DND-41 (cell line): Measurements from ENCODE around the gene PNPLA8.

Experiments
- ATAC-seq: fragments of 200-7000 bp; cut with Tn5 transposase; 3 replicates; pipeline ENCODE4 v1.9.1; 2021; ENCODE audit warnings: low read depth; ENCODE audit not compliant: insufficient read depth
- DNase-seq: peaks from one replicate; pipeline ENCODE4 v3.0.0-alpha.2; 2020
- H2AFZ ChIP-seq: 2 replicates; pipeline ENCODE4 v1.6.0; 2012; ENCODE audit warnings: low read depth, low read length
- H3K27ac ChIP-seq: 2 replicates; pipeline ENCODE4 v1.5.1; 2012; ENCODE audit warnings: low read length, inconsistent platforms
- H3K27me3 ChIP-seq: fragments of 200-600 bp; sonication (generic); 2 replicates; pipeline ENCODE4 v1.6.0; 2012; ENCODE audit warnings: low read length, mild to moderate bottlenecking, inconsistent platforms; ENCODE audit not compliant: insufficient read depth, poor library complexity
- H3K36me3 ChIP-seq: 2 replicates; pipeline ENCODE4 v1.5.1; 2012; ENCODE audit warnings: low read length, inconsistent platforms; ENCODE audit not compliant: insufficient read depth
- H3K4me1 ChIP-seq: 2 replicates; pipeline ENCODE4 v1.5.1; 2012; ENCODE audit warnings: mild to moderate bottlenecking, low read length; ENCODE audit not compliant: insufficient read depth
- H3K4me2 ChIP-seq: 2 replicates; pipeline ENCODE4 v1.6.0; 2012; ENCODE audit warnings: mild to moderate bottlenecking, moderate library complexity, low read length, inconsistent platforms; ENCODE audit not compliant: insufficient read depth
- H3K4me3 ChIP-seq, 2 experiments: fragments of 200-600 bp in 1 of 2; shearing (Covaris generic) in 1 of 2; 2 replicates each; pipeline ENCODE4 v1.5.1; 2012 to 2016; ENCODE audit warnings: inconsistent platforms in 2 of 2, low read length in 2 of 2, mild to moderate bottlenecking in 2 of 2, low read depth in 1 of 2, moderate library complexity in 1 of 2
- H3K79me2 ChIP-seq: 2 replicates; pipeline ENCODE4 v1.6.0; 2012; ENCODE audit warnings: low read length, inconsistent platforms; ENCODE audit not compliant: insufficient read depth
- H3K9ac ChIP-seq: 2 replicates; pipeline ENCODE4 v1.6.0; 2012; ENCODE audit warnings: low read depth, mild to moderate bottlenecking, inconsistent platforms, low read length, moderate library complexity
- H3K9me3 ChIP-seq: 2 replicates; pipeline ENCODE4 v1.5.1; 2012; ENCODE audit warnings: low read length, moderate library complexity, mild to moderate bottlenecking, inconsistent platforms; ENCODE audit not compliant: insufficient read depth, severe bottlenecking
- H4K20me1 ChIP-seq: 2 replicates; pipeline ENCODE4 v1.6.0; 2012; ENCODE audit warnings: low read length; ENCODE audit not compliant: insufficient read depth
- CTCF ChIP-seq: IDR thresholded peaks from 2 replicates; pipeline ENCODE4 v1.5.1; 2012; ENCODE audit warnings: borderline replicate concordance, low read length, moderate library complexity, mild to moderate bottlenecking; ENCODE audit not compliant: poor library complexity, severe bottlenecking; ENCODE audit errors: extremely low read depth
- EZH2 ChIP-seq: IDR thresholded peaks from 3 replicates; pipeline ENCODE4 v1.6.1; 2012; ENCODE audit warnings: borderline replicate concordance, low read depth, mild to moderate bottlenecking, moderate library complexity, low read length, inconsistent platforms; ENCODE audit not compliant: severe bottlenecking

PNPLA8 gene

GRCh38 chr7:108522780-108523179 lies 3.2 kb downstream of the PNPLA8 start:
- H3K4me2 ChIP-seq, result peak overlapping the region; percentile 94
- DNase-seq (no peak), ATAC-seq (no peak)
- TF ChIP-seq CTCF (no peak), EZH2 (no peak)
- H2AFZ ChIP-seq, result no peak overlapping the region
- peaks cover 70% of the 10 kb centered on the region for H3K79me2 ChIP-seq
- peaks cover 43% of the 10 kb centered on the region for H3K4me1 ChIP-seq
- no peak overlapping the region for H3K9ac ChIP-seq
- peaks cover 11% of the 10 kb centered on the region for H3K36me3 ChIP-seq
- no peak overlapping the region for H3K27ac ChIP-seq
- no peaks in the 10 kb centered on the region for H3K9me3 ChIP-seq
- no peaks in the 10 kb centered on the region for H4K20me1 ChIP-seq
- H3K27me3 ChIP-seq, result no peaks in the 10 kb centered on the region
- H3K4me3 ChIP-seq, result no peak overlapping the region

- H3K27me3 ChIP-seq, result no peaks in the 10 kb centered on the region
- no peak overlapping the region for H3K9ac ChIP-seq
- H3K9me3 ChIP-seq, result no peaks in the 10 kb centered on the region
- ATAC-seq, result no peak
- TF ChIP-seq EZH2 (no peak), CTCF (no peak)
- H2AFZ ChIP-seq, result no peak overlapping the region
- H3K79me2 ChIP-seq, result peaks cover 55% of the 10 kb centered on the region
- no peak for DNase-seq
- no peak overlapping the region for H3K27ac ChIP-seq
- no peaks in the 10 kb centered on the region for H4K20me1 ChIP-seq
- no peak overlapping the region for H3K4me2 ChIP-seq
- peaks cover 6% of the 10 kb centered on the region; the same call in 1 of the 2 replicates for H3K4me1 ChIP-seq
- H3K36me3 ChIP-seq, result peaks cover 38% of the 10 kb centered on the region
- no peak overlapping the region for H3K4me3 ChIP-seq
Observed at GRCh38 chr7:108517951-108518350, 8.0 kb downstream of the PNPLA8 start.

- H4K20me1 ChIP-seq, result no peaks in the 10 kb centered on the region
- H2AFZ ChIP-seq, result no peak overlapping the region
- no peak for TF ChIP-seq CTCF
- peaks cover 32% of the 10 kb centered on the region for H3K79me2 ChIP-seq
- H3K36me3 ChIP-seq, result peaks cover 49% of the 10 kb centered on the region
- DNase-seq (no peak), ATAC-seq (no peak)
- H3K4me3 ChIP-seq, result no peak overlapping the region
- no peaks in the 10 kb centered on the region for H3K27me3 ChIP-seq
- H3K27ac ChIP-seq, result no peak overlapping the region
- H3K4me2 ChIP-seq, result no peak overlapping the region
- H3K4me1 ChIP-seq, result no peaks in the 10 kb centered on the region
- H3K9me3 ChIP-seq, result no peaks in the 10 kb centered on the region
- H3K9ac ChIP-seq, result no peak overlapping the region
Observed at GRCh38 chr7:108515630-108516029, 10.3 kb downstream of the PNPLA8 start.

GRCh38 chr7:108515013-108515412 lies 10.9 kb downstream of the PNPLA8 start:
- H3K4me1 ChIP-seq, result no peaks in the 10 kb centered on the region
- H3K27ac ChIP-seq, result no peak overlapping the region
- peaks cover 52% of the 10 kb centered on the region for H3K36me3 ChIP-seq
- no peak overlapping the region for H3K4me2 ChIP-seq
- no peak overlapping the region for H3K9ac ChIP-seq
- no peak for TF ChIP-seq CTCF
- TF ChIP-seq EZH2, result no peak
- peaks cover 29% of the 10 kb centered on the region for H3K79me2 ChIP-seq
- no peak overlapping the region for H3K4me3 ChIP-seq
- no peak for DNase-seq
- no peaks in the 10 kb centered on the region for H3K27me3 ChIP-seq
- H3K9me3 ChIP-seq, result no peaks in the 10 kb centered on the region
- no peaks in the 10 kb centered on the region for H4K20me1 ChIP-seq
- H2AFZ ChIP-seq, result no peak overlapping the region
- no peak for ATAC-seq
